Body of pancreas (tissue), 4 donors: ENCODE data around the gene CRABP1.

ENCODE experiments used
- POLR2A ChIP-seq, 3 donors: fragments of 450-650 bp; IDR thresholded peaks; one replicate each; pipeline ENCODE4 v1.6.1; 2016; ENCODE audit warnings: antibody characterized with exemption in 3 of 3, mild to moderate bottlenecking in 2 of 3
- TF ChIP-seq, protein P1 (sequence below), 7 experiments: fragments of 450-650 bp in 4 of 7; fragments of 200-600 bp in 3 of 7; sonication (generic) in 3 of 7; IDR thresholded peaks; one replicate each; pipeline ENCODE4 v1.5.1; 2016 to 2019; ENCODE audit warnings: antibody characterized with exemption in 7 of 7

DNA sequence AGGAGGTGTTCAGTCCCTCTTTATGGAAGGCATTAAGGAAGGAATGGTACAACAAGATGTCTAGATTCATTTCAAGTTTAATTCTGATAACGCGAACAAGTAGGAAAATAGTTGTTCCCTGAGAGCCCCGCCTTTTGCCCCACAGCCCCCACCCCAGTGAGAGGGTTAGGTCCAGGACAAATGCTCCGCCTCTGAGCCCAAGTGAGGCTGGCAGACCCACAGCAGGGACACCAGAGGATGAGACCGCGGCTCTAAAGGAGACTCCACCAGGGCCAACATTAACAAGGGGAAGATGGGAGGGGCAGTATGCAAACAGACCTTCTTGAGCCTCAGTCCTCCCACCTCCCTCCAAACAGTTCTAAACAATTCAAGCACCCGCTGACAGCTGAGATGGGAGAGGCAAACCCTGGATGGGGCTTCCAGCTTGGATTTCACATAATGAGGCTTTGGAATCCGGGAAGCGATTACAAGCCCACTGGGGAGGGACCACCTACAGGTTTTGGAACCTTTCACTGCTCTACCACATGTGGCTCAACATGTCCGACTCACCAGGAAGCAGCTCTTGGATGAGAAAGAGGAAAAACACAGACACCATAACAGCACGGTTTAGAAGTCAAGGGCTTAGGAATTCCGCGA is 54.9 kb downstream of the CRABP1 start:
- TF ChIP-seq, protein P1, sequence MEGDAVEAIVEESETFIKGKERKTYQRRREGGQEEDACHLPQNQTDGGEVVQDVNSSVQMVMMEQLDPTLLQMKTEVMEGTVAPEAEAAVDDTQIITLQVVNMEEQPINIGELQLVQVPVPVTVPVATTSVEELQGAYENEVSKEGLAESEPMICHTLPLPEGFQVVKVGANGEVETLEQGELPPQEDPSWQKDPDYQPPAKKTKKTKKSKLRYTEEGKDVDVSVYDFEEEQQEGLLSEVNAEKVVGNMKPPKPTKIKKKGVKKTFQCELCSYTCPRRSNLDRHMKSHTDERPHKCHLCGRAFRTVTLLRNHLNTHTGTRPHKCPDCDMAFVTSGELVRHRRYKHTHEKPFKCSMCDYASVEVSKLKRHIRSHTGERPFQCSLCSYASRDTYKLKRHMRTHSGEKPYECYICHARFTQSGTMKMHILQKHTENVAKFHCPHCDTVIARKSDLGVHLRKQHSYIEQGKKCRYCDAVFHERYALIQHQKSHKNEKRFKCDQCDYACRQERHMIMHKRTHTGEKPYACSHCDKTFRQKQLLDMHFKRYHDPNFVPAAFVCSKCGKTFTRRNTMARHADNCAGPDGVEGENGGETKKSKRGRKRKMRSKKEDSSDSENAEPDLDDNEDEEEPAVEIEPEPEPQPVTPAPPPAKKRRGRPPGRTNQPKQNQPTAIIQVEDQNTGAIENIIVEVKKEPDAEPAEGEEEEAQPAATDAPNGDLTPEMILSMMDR (IDR thresholded peaks at IDR 0.05): no peak
- no peak for TF ChIP-seq POLR2A (IDR thresholded peaks at IDR 0.05)
